HG02588 (cell line): Measurements from ENCODE around the gene EEF1AKMT2.

Experiments
- ATAC-seq: cut with Tn5 transposase; IDR thresholded peaks from one replicate; pipeline ENCODE4 v1.9.1; 2021; ENCODE audit warnings: mild to moderate bottlenecking, moderate library complexity; ENCODE audit not compliant: unreplicated experiment

Gene EEF1AKMT2

DNA sequence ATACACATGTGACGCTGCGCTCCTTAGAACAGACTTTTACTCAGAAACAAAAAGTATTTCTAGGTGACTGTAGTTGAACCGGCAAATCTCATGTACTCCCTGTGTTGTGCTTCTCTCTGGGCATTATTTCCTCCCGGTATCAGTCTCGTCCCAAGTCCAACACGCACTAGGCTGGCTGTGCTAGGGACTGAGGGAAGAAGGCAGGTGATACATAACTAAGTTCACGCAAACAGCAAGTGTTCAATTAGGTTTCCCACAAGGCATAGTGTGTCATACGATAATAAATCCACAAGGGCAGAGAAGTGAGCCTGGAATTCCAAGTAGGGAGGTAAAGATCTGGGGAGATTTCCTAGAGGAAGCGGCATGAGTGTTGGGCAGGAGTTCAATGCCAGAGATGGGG lies 67.9 kb downstream of the EEF1AKMT2 start:
- ATAC-seq = no peak

- peak; percentile 77 for ATAC-seq
Observed at GRCh38 chr10:124722798-124723783, 68.6 kb downstream of the EEF1AKMT2 start.

GRCh38 chr10:124721330-124722045 lies 70.2 kb downstream of the EEF1AKMT2 start:
- ATAC-seq = no peak

GRCh38 chr10:124719213-124719851 lies 72.4 kb downstream of the EEF1AKMT2 start:
- ATAC-seq = peak; percentile 41

GRCh38 chr10:124717911-124718741 lies 73.6 kb downstream of the EEF1AKMT2 start:
- ATAC-seq = peak; percentile 52

DNA sequence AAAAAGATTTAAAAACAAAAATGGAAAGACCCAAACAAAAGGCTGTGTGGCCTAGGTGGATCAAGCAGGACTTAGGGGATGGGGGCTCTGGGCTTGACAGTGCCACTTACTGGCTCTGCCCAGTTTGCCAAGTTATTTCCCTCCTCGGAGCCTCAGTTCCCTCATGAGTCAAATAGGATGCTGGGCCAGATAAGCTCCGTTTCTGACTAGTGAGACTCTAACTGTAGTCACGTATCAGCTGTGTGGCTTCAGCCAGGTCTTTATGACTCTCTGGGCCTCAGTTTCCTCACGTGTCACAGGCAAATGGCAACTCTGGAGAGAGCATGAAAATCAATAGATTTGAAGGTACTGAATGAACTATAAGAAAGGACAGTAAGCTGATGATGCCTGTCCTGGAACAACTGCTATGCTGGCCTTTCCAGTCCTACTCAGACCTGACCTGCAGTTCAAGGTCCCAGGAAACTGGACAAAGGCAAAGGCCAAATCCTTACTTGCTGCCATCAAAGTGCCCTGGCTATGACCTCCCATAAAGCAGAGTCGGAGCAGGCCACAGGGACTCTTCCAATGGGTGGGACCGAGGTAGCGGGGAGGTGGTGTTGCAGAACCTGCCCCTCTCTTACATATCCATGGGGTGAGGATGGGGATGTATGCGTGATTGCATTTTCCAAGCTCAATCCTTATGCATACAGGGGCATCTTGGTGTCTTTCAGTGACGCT lies 74.5 kb downstream of the EEF1AKMT2 start:
- no peak for ATAC-seq

GRCh38 chr10:124716369-124716768 lies 75.3 kb downstream of the EEF1AKMT2 start:
- ATAC-seq = no peak

- no peak for ATAC-seq
Observed at GRCh38 chr10:124715439-124715838, 76.2 kb downstream of the EEF1AKMT2 start.

DNA sequence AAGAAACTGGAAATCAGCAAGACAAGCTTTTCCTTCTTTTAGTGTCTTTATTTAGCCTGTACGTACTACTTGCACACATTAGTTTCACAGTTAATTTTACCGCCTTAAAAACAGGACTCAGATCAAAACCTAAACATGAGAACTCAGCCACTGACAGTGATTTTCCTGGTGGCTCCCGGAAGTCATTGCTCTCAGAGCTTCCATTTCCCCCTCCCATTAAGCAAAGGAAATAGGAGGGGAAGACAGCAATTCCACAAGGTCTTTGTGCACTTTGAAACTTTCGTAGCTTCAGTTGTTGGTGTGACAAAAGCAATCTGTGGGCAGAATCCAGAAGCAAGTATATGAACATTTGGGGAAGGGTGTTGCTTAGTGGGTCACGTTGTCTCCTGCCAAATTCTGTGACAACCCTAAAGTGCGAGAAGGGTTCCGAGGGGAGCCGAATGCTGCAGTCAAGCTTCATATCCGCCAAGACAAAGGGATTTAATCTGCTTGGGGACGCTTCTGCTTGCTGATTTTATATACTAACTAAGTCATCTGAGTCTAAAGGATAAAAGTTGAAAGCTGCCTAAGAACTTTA lies 77.9 kb downstream of the EEF1AKMT2 start:
- no peak for ATAC-seq

DNA sequence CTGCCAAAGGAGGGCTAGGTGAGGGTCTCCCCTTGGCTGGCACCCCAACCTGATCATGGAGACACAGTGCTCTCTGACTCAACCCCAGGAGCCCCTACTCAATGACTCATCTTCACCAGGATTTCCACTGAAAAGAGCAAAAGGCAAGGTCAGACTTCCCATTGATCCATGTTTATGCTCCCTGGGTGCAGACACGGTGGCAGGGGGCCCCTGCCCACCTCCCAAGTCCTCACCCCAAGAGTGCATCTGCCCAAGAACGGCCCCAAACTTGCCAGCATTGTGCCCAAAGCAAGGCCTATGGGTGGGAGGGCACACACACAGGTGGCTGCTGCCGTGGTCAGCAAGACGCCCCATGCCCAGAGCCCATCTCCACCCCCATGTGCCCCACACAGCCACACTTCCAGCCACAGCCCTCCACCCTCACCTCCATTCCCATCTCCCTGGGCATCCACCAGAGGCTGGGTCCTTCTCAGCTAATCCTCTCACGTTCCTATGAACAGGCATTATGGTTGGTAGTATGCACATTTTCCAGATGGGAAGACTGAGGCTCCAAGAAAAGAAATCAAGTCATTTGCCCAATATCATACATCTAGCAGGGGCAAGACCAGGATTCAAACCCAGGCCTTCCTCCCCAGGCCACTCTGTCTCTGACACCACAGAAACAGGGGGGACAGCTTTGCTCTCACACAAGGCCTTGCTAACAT lies 78.8 kb downstream of the EEF1AKMT2 start:
- no peak for ATAC-seq

- ATAC-seq = no peak
Observed at GRCh38 chr10:124711145-124711544, 80.5 kb downstream of the EEF1AKMT2 start.

DNA sequence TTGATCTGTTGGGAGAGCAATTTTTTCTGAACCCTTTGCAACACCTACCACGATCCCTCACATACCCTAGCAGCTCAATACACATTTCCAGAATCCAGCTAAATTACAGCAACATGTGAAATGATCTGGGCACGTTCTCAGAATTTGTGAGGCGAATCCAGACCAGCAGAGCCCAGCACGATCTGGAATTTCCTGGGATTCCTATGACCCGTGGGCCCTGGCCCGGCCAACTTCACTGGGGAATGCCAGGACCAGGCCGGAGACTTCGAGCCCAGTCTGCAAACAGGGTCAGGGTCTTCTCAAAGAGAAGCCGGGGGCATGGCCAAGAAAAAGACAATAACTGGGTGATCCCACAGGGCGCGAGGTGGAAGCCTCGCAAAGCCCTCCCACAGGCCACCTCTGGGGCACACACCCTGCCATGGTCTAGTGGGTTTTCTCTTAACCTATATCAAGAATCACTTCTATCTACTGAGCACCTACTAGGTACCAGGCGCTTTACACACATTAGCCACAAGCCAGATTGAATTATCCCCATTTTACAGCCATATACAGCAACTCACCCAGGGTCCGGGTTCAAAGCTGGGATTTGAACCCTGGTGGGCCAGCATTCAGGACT lies 81.3 kb downstream of the EEF1AKMT2 start:
- ATAC-seq = no peak

DNA sequence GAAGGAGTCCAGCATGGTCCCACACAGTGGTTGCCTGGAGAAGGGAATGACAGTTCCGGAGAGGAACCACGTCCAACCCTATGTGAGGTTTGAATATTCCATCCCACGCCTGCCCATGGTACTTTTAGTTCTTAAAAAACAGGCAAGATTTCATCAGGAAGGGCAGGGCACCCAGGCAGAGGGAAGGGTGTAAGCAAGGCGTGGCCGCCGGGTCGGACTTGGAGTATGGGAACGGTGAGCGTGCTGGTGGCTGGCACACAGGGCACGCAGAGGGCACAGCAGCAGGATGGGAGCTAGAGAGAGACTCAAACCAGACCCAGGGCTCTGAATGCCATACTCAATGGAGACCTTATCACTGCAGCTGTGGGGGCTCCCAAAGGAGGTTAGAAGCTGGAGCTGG lies 81.8 kb downstream of the EEF1AKMT2 start:
- no peak for ATAC-seq

DNA sequence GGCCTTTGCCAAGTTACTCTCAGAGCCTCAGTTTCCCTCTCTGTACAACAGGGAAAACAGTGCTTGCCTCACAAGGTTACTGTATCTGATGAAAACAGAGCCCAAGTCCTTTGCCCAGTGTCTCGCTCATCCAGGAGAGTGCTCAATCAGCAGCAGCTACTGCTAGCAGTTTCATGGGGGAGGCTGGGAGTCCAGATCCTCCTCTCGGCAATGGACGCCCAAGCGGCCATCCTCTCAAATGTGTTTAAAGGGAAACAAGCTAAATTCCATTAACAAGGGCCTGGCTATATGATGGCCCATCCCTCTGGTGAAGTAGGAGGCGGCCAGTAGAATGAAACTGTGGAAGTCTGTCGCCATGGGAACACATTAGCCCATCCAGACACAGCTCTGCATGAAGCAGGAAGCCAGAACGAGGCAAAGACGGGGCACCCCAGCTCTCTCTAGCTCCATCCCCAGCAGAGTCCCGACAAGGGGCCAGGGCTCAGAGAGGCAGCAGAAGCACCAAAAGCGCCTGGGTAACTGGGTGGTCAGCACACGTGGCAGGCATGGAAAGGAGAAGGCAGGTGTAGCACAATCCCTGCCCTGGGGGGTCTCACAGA lies 82.7 kb downstream of the EEF1AKMT2 start:
- no peak for ATAC-seq

- no peak for ATAC-seq
Observed at GRCh38 chr10:124708246-124708779, 83.4 kb downstream of the EEF1AKMT2 start.
